HepG2 (cell line): ENCODE results near the gene LYRM2. TPM values are rescaled to one million over a fixed set of nuclear protein-coding genes. Genes with fewer than 3 reads are reported as not detected.

Experiments
- ATAC-seq: fragments of 200-7000 bp; cut with Tn5 transposase; 3 replicates; pipeline ENCODE4 v1.9.1; 2020; ENCODE audit warnings: mild to moderate bottlenecking, moderate library complexity
- BruUV-seq: library from RNA; stranded (reverse); fragments of 400-500 nt; replicated peaks from 2 replicates; lab custom pipeline; 2021; lab: Mats Ljungman, UMichigan
- CTCF ChIA-PET: fragments of 300-600 bp; formaldehyde crosslinking; extraction: SDS; loops from one replicate; lab custom pipeline; 2021; ENCODE audit warnings: low total read pairs, inconsistent platforms, low intra/inter-chr PET ratio; lab: Yijun Ruan, JAX
- POLR2A ChIA-PET: fragments of 350-600 bp; sonication (Branson Sonifier 250); formaldehyde crosslinking; loops from one replicate; lab custom pipeline; 2020; ENCODE audit warnings: antibody characterized with exemption, inconsistent platforms; lab: Yijun Ruan, JAX
- DNase-seq: peaks from one replicate; pipeline ENCODE4 v3.0.0-alpha.2; 2015; ENCODE audit warnings: low spot score
- FAIRE-seq: peaks from 3 replicates; lab custom pipeline; 2011; peaks lifted over from hg19 to GRCh38; lab: Jason Lieb, UNC
- H2AFZ ChIP-seq: one replicate; pipeline ENCODE4 v1.6.1; 2011; ENCODE audit warnings: low read length, inconsistent platforms
- H3K27ac ChIP-seq: fragments of 300-600 bp; 3 replicates; pipeline ENCODE4 v1.8.0; 2011; ENCODE audit warnings: mixed run types, mild to moderate bottlenecking, mixed read lengths, low read length, inconsistent platforms; ENCODE audit not compliant: insufficient read depth; ENCODE audit errors: extremely low read length
- H3K27me3 ChIP-seq, 2 experiments: fragments of 200-600 bp in 1 of 2; 2 replicates in 1 of 2; 3 replicates in 1 of 2; pipeline versions ENCODE4 v1.6.0 to v1.8.0; 2011; ENCODE audit warnings: low read length in 2 of 2, mild to moderate bottlenecking in 2 of 2, moderate library complexity in 2 of 2, inconsistent platforms in 1 of 2; ENCODE audit not compliant: insufficient read depth in 2 of 2, control insufficient read depth in 1 of 2
- H3K36me3 ChIP-seq, 2 experiments: fragments of 200-600 bp in 1 of 2; replicated peaks in 1 of 2; 2 replicates in 1 of 2; 3 replicates in 1 of 2; pipeline versions ENCODE4 v1.5.1 to v1.8.0; 2011; ENCODE audit warnings: low read length in 2 of 2, inconsistent platforms in 1 of 2; ENCODE audit not compliant: insufficient read depth in 2 of 2, control insufficient read depth in 1 of 2
- H3K4me1 ChIP-seq: 2 replicates; pipeline ENCODE4 v1.5.1; 2012; ENCODE audit warnings: low read length, inconsistent platforms; ENCODE audit not compliant: insufficient read depth
- H3K4me2 ChIP-seq: 2 replicates; pipeline ENCODE4 v1.6.0; 2011; ENCODE audit warnings: low read depth, low read length, inconsistent platforms
- H3K4me3 ChIP-seq, 3 experiments: fragments of 200-600 bp in 1 of 3; sonication (generic), shearing (Covaris generic) in 1 of 3; replicated peaks in 1 of 3; 2 replicates each; pipeline ENCODE4 v1.5.1; 2011 to 2016; ENCODE audit warnings: low read length in 3 of 3, inconsistent platforms in 2 of 3, low read depth in 2 of 3, mild to moderate bottlenecking in 2 of 3, control low read depth in 1 of 3, mixed read lengths in 1 of 3; ENCODE audit not compliant: insufficient read depth in 1 of 3
- H3K79me2 ChIP-seq: one replicate; pipeline ENCODE4 v1.6.1; 2011; ENCODE audit warnings: low read length, inconsistent platforms; ENCODE audit not compliant: insufficient read depth
- H3K9ac ChIP-seq: 2 replicates; pipeline ENCODE4 v1.6.0; 2011; ENCODE audit warnings: mild to moderate bottlenecking, low read depth, low read length, inconsistent platforms; ENCODE audit not compliant: insufficient read depth
- H3K9me3 ChIP-seq: 2 replicates; pipeline ENCODE4 v1.5.1; 2012; ENCODE audit warnings: mild to moderate bottlenecking, low read length
- H4K20me1 ChIP-seq: 2 replicates; pipeline ENCODE4 v1.6.0; 2011; ENCODE audit warnings: inconsistent platforms, mild to moderate bottlenecking, low read length, moderate library complexity; ENCODE audit not compliant: insufficient read depth
- IKZF1 ChIP-seq: fragments of 450-650 bp; IDR thresholded peaks from 2 replicates; pipeline ENCODE4 v1.7.1; 2016
- PHF5A ChIP-seq: IDR thresholded peaks from one replicate; pipeline ENCODE4 v1.6.1; 2018; ENCODE audit warnings: low read depth, missing genetic modification reagents; ENCODE audit not compliant: unreplicated experiment
- RBFOX2 ChIP-seq: fragments of 200-400 bp; formaldehyde crosslinking; IDR thresholded peaks from 2 replicates; pipeline ENCODE4 v1.6.1; 2017; ENCODE audit warnings: low read depth, mild to moderate bottlenecking, low read length
- SP140L ChIP-seq: sonication (generic); formaldehyde crosslinking; IDR thresholded peaks from 2 replicates; pipeline ENCODE4 v1.4.0; 2020; ENCODE audit warnings: missing genetic modification reagents, borderline replicate concordance
- TARDBP ChIP-seq: sonication (generic); formaldehyde crosslinking; IDR thresholded peaks from 2 replicates; pipeline ENCODE4 v1.8.0; 2022; ENCODE audit warnings: mild to moderate bottlenecking, missing genetic modification reagents
- TOE1 ChIP-seq: sonication (generic); formaldehyde crosslinking; IDR thresholded peaks from 2 replicates; pipeline ENCODE4 v1.4.0; 2020; ENCODE audit warnings: mild to moderate bottlenecking, missing genetic modification reagents
- XBP1 ChIP-seq: sonication (generic); formaldehyde crosslinking; IDR thresholded peaks from 2 replicates; pipeline ENCODE4 v1.5.0; 2020; ENCODE audit warnings: missing genetic modification reagents
- ZFP36 ChIP-seq: fragments of 150-350 bp; IDR thresholded peaks from 2 replicates; pipeline ENCODE4 v1.6.1; 2018; ENCODE audit warnings: borderline replicate concordance, low read length, low read depth; ENCODE audit not compliant: partially characterized antibody
- ZNF354B ChIP-seq: sonication (generic); formaldehyde crosslinking; IDR thresholded peaks from 2 replicates; pipeline ENCODE4 v1.8.0; 2022; ENCODE audit warnings: mild to moderate bottlenecking, missing genetic modification reagents
- ZNF460 ChIP-seq: sonication (generic); formaldehyde crosslinking; IDR thresholded peaks from 2 replicates; pipeline ENCODE4 v1.5.1; 2020; ENCODE audit warnings: missing genetic modification reagents, mild to moderate bottlenecking, borderline replicate concordance
- ZNF496 ChIP-seq: sonication (generic); formaldehyde crosslinking; IDR thresholded peaks from 2 replicates; pipeline ENCODE4 v1.8.1; 2023; ENCODE audit warnings: mild to moderate bottlenecking, moderate library complexity, missing genetic modification reagents; ENCODE audit not compliant: insufficient replicate concordance
- ZNF564 ChIP-seq: sonication (generic); formaldehyde crosslinking; IDR thresholded peaks from 2 replicates; pipeline ENCODE4 v1.8.1; 2023; ENCODE audit warnings: mild to moderate bottlenecking, missing genetic modification reagents
- ZNF713 ChIP-seq: sonication (generic); formaldehyde crosslinking; IDR thresholded peaks from 2 replicates; pipeline ENCODE4 v1.4.0; 2020; ENCODE audit warnings: mild to moderate bottlenecking, missing genetic modification reagents
- ZNF75D ChIP-seq: sonication (generic); formaldehyde crosslinking; IDR thresholded peaks from 2 replicates; pipeline ENCODE4 v1.8.1; 2023; ENCODE audit warnings: missing genetic modification reagents, mild to moderate bottlenecking, borderline replicate concordance
- ZNF784 ChIP-seq: sonication (generic); formaldehyde crosslinking; IDR thresholded peaks from 2 replicates; pipeline ENCODE4 v1.5.1; 2020; ENCODE audit warnings: missing genetic modification reagents, mild to moderate bottlenecking, borderline replicate concordance
- WGBS: methylation state at CpG from one replicate; pipeline ENCODE4 v1.1.6; 2017; ENCODE audit warnings: low lambda C conversion rate; 5-methylcytosine and 5-hydroxymethylcytosine counted together
- in situ Hi-C: cut with HindIII; loops from 2 replicates; pipeline ENCODE4 v1.10.0; 2017; ENCODE audit warnings: low pct_unique_long_range_greater_than_20kb; ENCODE audit not compliant: extremely low pct_ligation_motif_present
- intact Hi-C: fragments of 100-400 bp; cut with micrococcal nuclease; formaldehyde crosslinking; loops from one replicate; pipeline ENCODE4 v1.10.0; 2022; ENCODE audit not compliant: unreplicated experiment
- polyA plus RNA-seq, 8 experiments: library from polyadenylated mRNA; depleted of rRNA in 3 of 8; stranded (reverse) in 7 of 8; unstranded in 1 of 8; fragments of >200 nt; fragmentation: Illumina TruSeq in 4 of 8; extraction: Trizol in 4 of 8; gene quantifications; 2 replicates each; pipeline versions ENCODE4 v1.2.1 to v1.2.3, GENCODE V29; 2011 to 2016; ENCODE audit warnings: low read depth in 4 of 8, missing spikeins in 1 of 8, mixed read lengths in 1 of 8; ENCODE audit not compliant: insufficient read depth in 1 of 8
- total RNA-seq, 5 experiments: library from RNA; depleted of rRNA; stranded (reverse); fragments of >200 nt; fragmentation: Illumina TruSeq; extraction: Trizol; gene quantifications; 2 replicates each; pipeline ENCODE4 v1.2.3, GENCODE V29; 2016; ENCODE audit warnings: low read depth in 1 of 5
- TF ChIP-seq, protein P1 (sequence below): sonication (generic); formaldehyde crosslinking; IDR thresholded peaks from 2 replicates; pipeline ENCODE4 v1.5.1; 2020; ENCODE audit warnings: mild to moderate bottlenecking, missing genetic modification reagents

Gene LYRM2
- total and polyA plus RNA-seq, 2 of the 13 experiments (the other 11 are each of a cell fraction or from before 2014, with no cell fraction given): 17.8 to 32.6 TPM

DNA sequence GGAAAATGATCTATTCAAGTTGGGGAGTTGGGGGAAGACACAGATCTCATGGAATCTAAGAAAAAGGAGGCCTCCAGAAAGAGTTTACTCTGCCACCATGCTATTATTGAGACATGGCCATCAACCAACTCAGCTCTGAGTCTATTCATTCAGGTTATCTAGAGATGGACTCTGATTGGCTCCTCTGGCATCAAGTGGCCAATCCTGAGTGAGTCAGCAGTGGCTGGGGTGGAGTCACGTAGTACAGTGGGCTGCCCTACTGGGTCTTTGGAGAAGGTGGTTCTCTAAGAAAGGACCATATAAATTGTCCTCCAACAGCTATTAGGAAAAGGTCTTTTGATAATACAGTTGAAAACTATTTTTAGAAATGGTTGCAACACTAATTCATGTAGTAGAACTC is 42.1 kb downstream of the LYRM2 start:
- no TSS peak for BruUV-seq
- Histone ChIP-seq H3K36me3 (no peaks in the 10 kb centered on the region), H3K27me3 (no peaks in the 10 kb centered on the region; a peak in 1 of 5 replicates), H3K79me2 (no peaks in the 10 kb centered on the region), H3K27ac (no peak overlapping the region), H3K9me3 (no peaks in the 10 kb centered on the region), H3K4me1 (no peaks in the 10 kb centered on the region), H3K9ac (no peak overlapping the region), H3K4me3 (no peak overlapping the region), H2AFZ (no peak overlapping the region), H4K20me1 (no peaks in the 10 kb centered on the region), H3K4me2 (no peak overlapping the region)
- intact Hi-C loops (loop anchor here (5.0 kb wide), 2 partner anchors 164 to 224 kb away; partner anchors contain the start of gene ANKRD6), in situ Hi-C loops (no loop called here)
- no peak for DNase-seq
- no peak for TF ChIP-seq IKZF1
- TF ChIP-seq PHF5A (CRISPR knock-in tag): no peak
- no peak for TF ChIP-seq RBFOX2
- TF ChIP-seq ZFP36: no peak
- TF ChIP-seq ZNF564: no peak
- no peak for TF ChIP-seq TARDBP (CRISPR knock-in tag)
- no peak for TF ChIP-seq TOE1
- no peak for TF ChIP-seq ZNF784
- no peak for TF ChIP-seq ZNF496 (CRISPR knock-in tag)
- TF ChIP-seq ZNF713: no peak
- TF ChIP-seq, protein P1, sequence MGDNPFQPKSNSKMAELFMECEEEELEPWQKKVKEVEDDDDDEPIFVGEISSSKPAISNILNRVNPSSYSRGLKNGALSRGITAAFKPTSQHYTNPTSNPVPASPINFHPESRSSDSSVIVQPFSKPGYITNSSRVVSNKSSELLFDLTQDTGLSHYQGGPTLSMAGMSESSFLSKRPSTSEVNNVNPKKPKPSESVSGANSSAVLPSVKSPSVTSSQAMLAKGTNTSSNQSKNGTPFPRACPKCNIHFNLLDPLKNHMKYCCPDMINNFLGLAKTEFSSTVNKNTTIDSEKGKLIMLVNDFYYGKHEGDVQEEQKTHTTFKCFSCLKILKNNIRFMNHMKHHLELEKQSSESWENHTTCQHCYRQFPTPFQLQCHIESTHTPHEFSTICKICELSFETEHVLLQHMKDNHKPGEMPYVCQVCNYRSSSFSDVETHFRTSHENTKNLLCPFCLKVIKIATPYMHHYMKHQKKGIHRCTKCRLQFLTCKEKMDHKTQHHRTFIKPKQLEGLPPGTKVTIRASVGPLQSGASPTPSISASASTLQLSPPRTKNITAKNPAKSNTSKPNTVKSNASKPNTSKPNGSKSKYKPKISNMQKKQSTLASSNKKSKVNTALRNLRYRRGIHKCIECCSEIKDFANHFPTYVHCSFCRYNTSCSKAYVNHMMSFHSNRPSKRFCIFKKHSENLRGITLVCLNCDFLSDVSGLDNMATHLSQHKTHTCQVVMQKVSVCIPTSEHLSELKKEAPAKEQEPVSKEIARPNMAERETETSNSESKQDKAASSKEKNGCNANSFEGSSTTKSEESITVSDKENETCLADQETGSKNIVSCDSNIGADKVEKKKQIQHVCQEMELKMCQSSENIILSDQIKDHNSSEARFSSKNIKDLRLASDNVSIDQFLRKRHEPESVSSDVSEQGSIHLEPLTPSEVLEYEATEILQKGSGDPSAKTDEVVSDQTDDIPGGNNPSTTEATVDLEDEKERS (CRISPR knock-in tag): no peak
- TF ChIP-seq SP140L: no peak
- TF ChIP-seq ZNF75D (CRISPR knock-in tag): no peak
- no peak for TF ChIP-seq ZNF460
- no peak for TF ChIP-seq XBP1 (CRISPR knock-in tag)
- TF ChIP-seq ZNF354B (CRISPR knock-in tag): no peak
- no peak for FAIRE-seq
- POLR2A ChIA-PET: no interaction called here
- no peak for ATAC-seq
- CTCF ChIA-PET: no interaction called here
- WGBS: 17% methylated on average over 1 of the region's 1 CpG
